ENCODE measurements around the gene SHH. TPM values are rescaled to one million over a fixed set of nuclear protein-coding genes. Genes with fewer than 3 reads are reported as not detected.

The SHH gene
- total and polyA plus RNA-seq, 2 experiments from 2014 or later, result not detected

- H3K4me2 ChIP-seq, result no peak overlapping the region
- H3K79me2 ChIP-seq (replicated peaks; ENCODE audit: insufficient read depth), result no peaks in the 10 kb centered on the region
- Mint-ChIP-seq H3K4me1 (no peaks in the 10 kb centered on the region), H3K27me3 (ENCODE audit: insufficient read depth, low read depth, poor library complexity) (no peaks in the 10 kb centered on the region), H3K4me3 (no peak overlapping the region), H3K36me3 (ENCODE audit: low read depth) (no peaks in the 10 kb centered on the region), H3K9me3 (no peaks in the 10 kb centered on the region), H3K27ac (no peak overlapping the region)
- no peaks in the 10 kb centered on the region for H3K9me2 ChIP-seq (ENCODE audit: insufficient read depth)
- no peak overlapping the region for H3K27ac ChIP-seq (ENCODE audit: low read depth)
- H3K4me3 ChIP-seq, result no peak overlapping the region
- no peaks in the 10 kb centered on the region for H4K20me1 ChIP-seq (replicated peaks; ENCODE audit: insufficient read depth)
- ATAC-seq, result no peak
- H3K27me3 ChIP-seq (ENCODE audit: insufficient read depth), result no peaks in the 10 kb centered on the region
- no peaks in the 10 kb centered on the region for H3K4me1 ChIP-seq (ENCODE audit: insufficient read depth)
- no peaks in the 10 kb centered on the region for H3F3A ChIP-seq (replicated peaks; ENCODE audit: low read depth)
- no peak for DNase-seq (ENCODE audit: low spot score)
- TF ChIP-seq ZNF462 (CRISPR knock-in tag; IDR thresholded peaks at IDR 0.05) (no peak), EZH2phosphoT487 (IDR thresholded peaks at IDR 0.05; ENCODE audit: unreplicated experiment) (no peak)
- H2AFZ ChIP-seq, result no peak overlapping the region
- no peaks in the 10 kb centered on the region for H3K36me3 ChIP-seq (ENCODE audit: insufficient read depth)
Measured at GRCh38 chr7:155844526-155844925, 32.3 kb upstream of the SHH start.

GRCh38 chr7:155844019-155844453, 31.8 kb upstream of the SHH start:
- Histone ChIP-seq H3K4me3 (no peak overlapping the region), H3K4me2 (no peak overlapping the region), H3K79me2 (replicated peaks; ENCODE audit: insufficient read depth) (no peaks in the 10 kb centered on the region), H3F3A (replicated peaks; ENCODE audit: low read depth) (no peaks in the 10 kb centered on the region), H3K27me3 (ENCODE audit: insufficient read depth) (no peaks in the 10 kb centered on the region), H3K36me3 (ENCODE audit: insufficient read depth) (no peaks in the 10 kb centered on the region), H2AFZ (no peak overlapping the region), H3K4me1 (ENCODE audit: insufficient read depth) (no peaks in the 10 kb centered on the region), H4K20me1 (replicated peaks; ENCODE audit: insufficient read depth) (no peaks in the 10 kb centered on the region), H3K27ac (ENCODE audit: low read depth) (no peak overlapping the region), H3K9me2 (ENCODE audit: insufficient read depth) (no peaks in the 10 kb centered on the region)
- TF ChIP-seq JUNB (IDR thresholded peaks at IDR 0.05; ENCODE audit: unreplicated experiment), result no peak
- Mint-ChIP-seq H3K4me1 (no peaks in the 10 kb centered on the region), H3K27me3 (ENCODE audit: insufficient read depth, low read depth, poor library complexity) (no peaks in the 10 kb centered on the region), H3K9me3 (no peaks in the 10 kb centered on the region), H3K4me3 (no peak overlapping the region), H3K36me3 (ENCODE audit: low read depth) (no peaks in the 10 kb centered on the region), H3K27ac (no peak overlapping the region)
- ATAC-seq, result no peak
- no peak for DNase-seq (ENCODE audit: low spot score)

Data from GM23338 (cell line).